Measurements from ENCODE around the gene HSD17B8.
"Not testable (repeated sequence)": the region's sequence is repeated elsewhere in the genome, so short reads cannot be mapped to it uniquely, and the experiment has no call there.

The HSD17B8 gene

DNA sequence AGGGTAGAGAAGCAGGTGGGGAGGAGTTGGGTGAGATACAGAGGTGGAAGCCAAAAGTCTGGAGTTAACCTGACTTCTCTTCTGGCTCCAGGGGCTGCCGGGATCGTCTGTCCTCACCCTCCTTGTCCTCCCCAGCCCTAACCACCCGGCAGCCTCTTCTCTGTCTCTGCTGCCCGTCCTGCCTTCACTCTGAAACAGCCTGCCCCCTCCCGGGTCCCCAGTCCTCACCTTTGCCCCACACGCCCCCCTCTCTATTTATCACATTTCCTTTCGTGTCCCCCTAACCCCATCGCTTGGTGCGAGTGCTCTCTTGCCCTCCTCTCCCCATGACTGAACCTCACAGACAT, 9.5 kb downstream of the HSD17B8 start:
- TF ChIP-seq, protein P1, sequence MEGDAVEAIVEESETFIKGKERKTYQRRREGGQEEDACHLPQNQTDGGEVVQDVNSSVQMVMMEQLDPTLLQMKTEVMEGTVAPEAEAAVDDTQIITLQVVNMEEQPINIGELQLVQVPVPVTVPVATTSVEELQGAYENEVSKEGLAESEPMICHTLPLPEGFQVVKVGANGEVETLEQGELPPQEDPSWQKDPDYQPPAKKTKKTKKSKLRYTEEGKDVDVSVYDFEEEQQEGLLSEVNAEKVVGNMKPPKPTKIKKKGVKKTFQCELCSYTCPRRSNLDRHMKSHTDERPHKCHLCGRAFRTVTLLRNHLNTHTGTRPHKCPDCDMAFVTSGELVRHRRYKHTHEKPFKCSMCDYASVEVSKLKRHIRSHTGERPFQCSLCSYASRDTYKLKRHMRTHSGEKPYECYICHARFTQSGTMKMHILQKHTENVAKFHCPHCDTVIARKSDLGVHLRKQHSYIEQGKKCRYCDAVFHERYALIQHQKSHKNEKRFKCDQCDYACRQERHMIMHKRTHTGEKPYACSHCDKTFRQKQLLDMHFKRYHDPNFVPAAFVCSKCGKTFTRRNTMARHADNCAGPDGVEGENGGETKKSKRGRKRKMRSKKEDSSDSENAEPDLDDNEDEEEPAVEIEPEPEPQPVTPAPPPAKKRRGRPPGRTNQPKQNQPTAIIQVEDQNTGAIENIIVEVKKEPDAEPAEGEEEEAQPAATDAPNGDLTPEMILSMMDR (IDR thresholded peaks at IDR 0.05): no peak
- no peak for TF ChIP-seq ZFX (IDR thresholded peaks at IDR 0.05; ENCODE audit: borderline replicate concordance)

DNA sequence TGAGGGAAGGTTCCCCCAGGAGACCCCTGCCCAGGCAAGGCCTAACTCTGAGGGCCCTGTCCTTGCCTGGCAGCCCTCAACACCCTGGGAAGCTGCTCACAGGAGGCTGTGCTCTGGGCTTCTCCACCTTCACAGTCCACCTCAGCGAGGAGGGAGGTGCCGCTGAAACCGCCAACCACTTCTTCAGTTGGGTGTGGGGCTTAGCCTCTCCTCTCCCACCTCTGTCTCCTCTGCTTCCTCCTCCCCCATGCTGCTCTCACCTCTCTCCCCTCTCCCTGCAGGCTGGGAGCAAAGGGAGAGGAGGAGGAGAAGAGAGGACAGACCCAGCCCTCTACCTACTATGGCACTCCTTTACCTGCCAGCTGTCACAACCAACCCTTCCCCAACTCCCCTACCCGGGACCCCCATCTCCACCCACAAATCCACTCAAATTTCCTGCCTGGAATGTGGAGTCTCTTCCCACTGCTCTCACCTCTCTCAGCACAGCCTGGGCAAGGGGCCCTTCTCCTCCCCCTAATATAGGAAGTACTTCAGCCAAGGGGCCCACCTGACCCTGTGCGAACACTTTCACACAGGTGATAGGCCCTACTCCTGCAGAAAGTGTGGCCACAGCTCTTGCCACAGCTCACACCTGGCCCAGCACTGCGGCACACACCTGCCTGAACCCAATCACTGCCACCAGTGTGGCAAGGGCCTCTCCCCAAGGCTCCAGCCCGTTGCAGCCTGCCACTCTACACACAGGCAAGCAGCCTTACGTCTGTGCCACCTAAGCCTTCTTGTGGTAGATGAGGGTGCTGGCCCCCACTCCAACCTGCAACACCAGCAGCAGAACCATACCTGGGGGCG, 11.0 kb downstream of the HSD17B8 start:
- no peak overlapping the region for H3K27ac ChIP-seq
- TF ChIP-seq, protein P1 (IDR thresholded peaks at IDR 0.05): no peak
- no peak for TF ChIP-seq ZFX (IDR thresholded peaks at IDR 0.05; ENCODE audit: borderline replicate concordance)

More for the DNA sequence above, 9.5 kb downstream of the HSD17B8 start:
- no peak overlapping the region for H3K27ac ChIP-seq

GRCh38 chr6:33216117-33216649, 11.7 kb downstream of the HSD17B8 start:
- H3K27ac ChIP-seq: no peak overlapping the region
- no peak for TF ChIP-seq ZFX (IDR thresholded peaks at IDR 0.05; ENCODE audit: borderline replicate concordance)

GRCh38 chr6:33217246-33217645, 12.8 kb downstream of the HSD17B8 start:
- H3K27ac ChIP-seq: no peak overlapping the region
- TF ChIP-seq, protein P1 (IDR thresholded peaks at IDR 0.05): no peak
- TF ChIP-seq ZFX (IDR thresholded peaks at IDR 0.05; ENCODE audit: borderline replicate concordance): no peak

GRCh38 chr6:33217681-33218080, 13.2 kb downstream of the HSD17B8 start:
- no peak for TF ChIP-seq ZFX (IDR thresholded peaks at IDR 0.05; ENCODE audit: borderline replicate concordance)
- TF ChIP-seq, protein P1 (IDR thresholded peaks at IDR 0.05): no peak
- H3K27ac ChIP-seq: no peak overlapping the region

GRCh38 chr6:33226503-33227120, 22.2 kb downstream of the HSD17B8 start:
- not testable (repeated sequence) for H3K27ac ChIP-seq

DNA sequence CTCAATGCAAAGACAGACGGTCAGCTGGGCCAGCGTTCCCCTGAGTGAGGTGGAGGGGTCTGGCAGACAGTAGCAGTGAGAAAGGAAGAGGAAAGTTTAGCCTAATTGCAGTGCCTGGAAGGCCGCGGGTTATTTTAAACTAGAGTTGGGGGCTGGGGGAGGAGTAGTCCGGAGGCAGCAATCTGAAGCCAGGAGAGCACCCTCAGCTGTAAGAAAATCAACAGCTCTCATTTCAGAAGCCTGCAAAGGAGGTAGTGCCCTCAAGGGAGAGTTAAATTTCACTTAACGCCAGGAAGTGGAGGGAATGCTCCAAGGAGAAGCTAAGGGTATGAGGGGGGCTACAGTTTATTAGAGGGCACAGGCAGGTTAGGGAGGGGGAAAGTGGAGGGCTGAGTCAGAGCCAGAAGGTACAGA, 30.8 kb downstream of the HSD17B8 start:
- no peak for TF ChIP-seq ZFX (IDR thresholded peaks at IDR 0.05; ENCODE audit: borderline replicate concordance)
- no peak overlapping the region for H3K27ac ChIP-seq

DNA sequence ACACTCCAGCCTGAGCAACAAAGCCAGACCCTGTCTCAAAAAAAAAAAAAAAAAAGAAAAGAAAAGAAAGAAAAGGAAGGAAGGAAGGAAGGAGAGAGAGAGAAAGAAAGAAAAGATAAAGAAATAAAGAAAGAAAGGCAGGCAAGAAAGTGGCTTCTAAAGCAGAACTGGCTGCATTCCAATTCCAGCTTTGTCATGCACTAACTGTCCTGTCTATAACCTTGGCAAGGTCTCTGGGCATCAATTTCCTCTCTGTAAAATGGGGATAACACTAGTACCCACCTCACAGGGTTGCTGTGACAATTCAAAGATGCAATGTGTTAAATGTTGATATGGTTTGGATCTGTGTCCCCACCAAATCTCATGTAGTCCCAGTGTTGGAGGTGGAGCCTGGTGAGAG, 31.9 kb downstream of the HSD17B8 start:
- TF ChIP-seq, protein P1 (IDR thresholded peaks at IDR 0.05): no peak
- TF ChIP-seq ZFX (IDR thresholded peaks at IDR 0.05; ENCODE audit: borderline replicate concordance): no peak
- no peak overlapping the region for H3K27ac ChIP-seq

All from 22Rv1 (cell line).